ENCODE measurements around the gene CMSS1. TPM values are rescaled to one million over a fixed set of nuclear protein-coding genes. Genes with fewer than 3 reads are reported as not detected.

CMSS1 gene
- total RNA-seq, 1 experiment from 2014 or later = 70.6 TPM

- TF ChIP-seq, protein P1, sequence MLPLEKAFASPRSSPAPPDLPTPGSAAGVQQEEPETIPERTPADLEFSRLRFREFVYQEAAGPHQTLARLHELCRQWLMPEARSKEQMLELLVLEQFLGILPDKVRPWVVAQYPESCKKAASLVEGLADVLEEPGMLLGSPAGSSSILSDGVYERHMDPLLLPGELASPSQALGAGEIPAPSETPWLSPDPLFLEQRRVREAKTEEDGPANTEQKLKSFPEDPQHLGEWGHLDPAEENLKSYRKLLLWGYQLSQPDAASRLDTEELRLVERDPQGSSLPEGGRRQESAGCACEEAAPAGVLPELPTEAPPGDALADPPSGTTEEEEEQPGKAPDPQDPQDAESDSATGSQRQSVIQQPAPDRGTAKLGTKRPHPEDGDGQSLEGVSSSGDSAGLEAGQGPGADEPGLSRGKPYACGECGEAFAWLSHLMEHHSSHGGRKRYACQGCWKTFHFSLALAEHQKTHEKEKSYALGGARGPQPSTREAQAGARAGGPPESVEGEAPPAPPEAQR (CRISPR knock-in tag; IDR thresholded peaks at IDR 0.05) = no peak
- TF ChIP-seq FOXP4 (CRISPR knock-in tag; IDR thresholded peaks at IDR 0.05) = no peak
Measured at GRCh38 chr3:99823723-99824711, 6.4 kb downstream of the CMSS1 start (continued).

DNA sequence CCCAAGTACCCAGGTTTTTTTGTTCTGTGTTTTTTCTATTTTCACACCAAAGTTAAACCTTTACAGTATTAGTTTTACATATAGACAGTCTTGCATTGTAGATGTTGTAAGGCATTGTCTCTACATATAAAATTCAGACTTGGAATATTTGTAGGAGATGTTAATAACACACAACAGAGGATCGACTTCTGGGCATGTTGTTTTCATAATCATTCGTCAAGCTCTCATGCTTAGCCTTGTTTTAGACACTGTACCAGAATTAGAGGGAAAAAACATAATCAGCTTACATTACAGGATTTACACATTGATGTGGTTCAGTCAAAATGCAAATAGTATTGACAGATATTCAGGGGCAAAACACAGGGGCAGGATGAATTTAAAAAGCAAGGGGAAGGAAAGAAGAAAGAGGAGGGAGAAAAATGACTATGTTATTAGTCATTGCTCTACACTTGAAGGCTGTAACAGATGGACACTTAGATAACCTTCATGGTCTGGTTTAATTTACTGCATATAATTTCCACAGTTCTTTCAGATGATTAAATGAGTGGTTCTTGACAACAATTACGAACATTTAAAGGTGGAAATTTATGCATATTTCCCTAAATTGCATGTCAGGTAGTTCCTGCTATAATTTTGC is 7.5 kb downstream of the CMSS1 start:
- no peak for ATAC-seq
- no peaks in the 10 kb centered on the region for H3K27me3 Mint-ChIP-seq (ENCODE audit: low read depth)
- no peaks in the 10 kb centered on the region for H3K36me3 Mint-ChIP-seq
- H3K9me3 Mint-ChIP-seq = no peaks in the 10 kb centered on the region
- ChIA-PET POLR2A (no interaction called here), CTCF (no interaction called here)
- no peak overlapping the region for H3K4me3 Mint-ChIP-seq
- DNase-seq (ENCODE audit: low spot score) = no peak
- H3K4me1 Mint-ChIP-seq = peaks cover 11% of the 10 kb centered on the region
- peak overlapping the region; percentile 63; the same call in 1 of the 2 replicates for H3K27ac Mint-ChIP-seq
- TF ChIP-seq AR (CRISPR knock-in tag; IDR thresholded peaks at IDR 0.05) (no peak), SMAD3 (CRISPR knock-in tag; IDR thresholded peaks at IDR 0.05; ENCODE audit: borderline replicate concordance) (no peak)

DNA sequence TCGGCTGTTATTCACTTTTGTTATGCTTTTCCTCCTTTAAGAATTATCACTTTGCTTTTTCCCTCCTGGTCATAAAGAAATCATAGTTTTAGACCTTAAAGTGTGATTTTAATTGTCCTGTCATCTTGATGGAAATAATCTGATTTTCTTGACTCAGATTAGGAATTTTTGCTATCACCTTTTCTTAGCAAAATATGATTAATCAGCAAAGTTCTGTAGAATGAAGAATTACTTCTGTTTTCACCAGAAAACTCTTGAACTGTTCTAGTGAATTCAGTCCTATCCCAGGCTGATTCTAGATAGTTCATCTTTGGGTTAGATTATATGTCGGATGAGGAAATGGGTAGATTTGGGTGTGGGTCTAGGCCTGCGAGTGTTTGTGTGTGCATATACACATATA is 12.2 kb downstream of the CMSS1 start:
- Mint-ChIP-seq H3K36me3 (no peaks in the 10 kb centered on the region), H3K4me1 (peaks cover 10% of the 10 kb centered on the region), H3K27me3 (ENCODE audit: low read depth) (no peaks in the 10 kb centered on the region), H3K27ac (no peak overlapping the region), H3K4me3 (no peak overlapping the region), H3K9me3 (no peaks in the 10 kb centered on the region)
- ATAC-seq = no peak
- TF ChIP-seq ZNF138 (CRISPR knock-in tag; conservative IDR thresholded peaks at IDR 0.05) (no peak), ZNF263 (CRISPR knock-in tag; IDR thresholded peaks at IDR 0.05; ENCODE audit: low read depth) (no peak), JAZF1 (CRISPR knock-in tag; IDR thresholded peaks at IDR 0.05) (no peak), ETV6 (CRISPR knock-in tag; IDR thresholded peaks at IDR 0.05) (no peak), NFE2L1 (CRISPR knock-in tag; IDR thresholded peaks at IDR 0.05) (no peak), ZNF416 (CRISPR knock-in tag; IDR thresholded peaks at IDR 0.05) (no peak), ELF4 (CRISPR knock-in tag; IDR thresholded peaks at IDR 0.05; ENCODE audit: low read depth) (no peak), E2F4 (CRISPR knock-in tag; IDR thresholded peaks at IDR 0.05; ENCODE audit: borderline replicate concordance, low read depth) (no peak), SMAD3 (CRISPR knock-in tag; IDR thresholded peaks at IDR 0.05; ENCODE audit: borderline replicate concordance) (no peak), HMGA2 (CRISPR knock-in tag; IDR thresholded peaks at IDR 0.05) (no peak), ZNF425 (CRISPR knock-in tag; conservative IDR thresholded peaks at IDR 0.05) (no peak), ZNF219 (CRISPR knock-in tag; IDR thresholded peaks at IDR 0.05; ENCODE audit: borderline replicate concordance) (no peak)
- TF ChIP-seq, protein P2, sequence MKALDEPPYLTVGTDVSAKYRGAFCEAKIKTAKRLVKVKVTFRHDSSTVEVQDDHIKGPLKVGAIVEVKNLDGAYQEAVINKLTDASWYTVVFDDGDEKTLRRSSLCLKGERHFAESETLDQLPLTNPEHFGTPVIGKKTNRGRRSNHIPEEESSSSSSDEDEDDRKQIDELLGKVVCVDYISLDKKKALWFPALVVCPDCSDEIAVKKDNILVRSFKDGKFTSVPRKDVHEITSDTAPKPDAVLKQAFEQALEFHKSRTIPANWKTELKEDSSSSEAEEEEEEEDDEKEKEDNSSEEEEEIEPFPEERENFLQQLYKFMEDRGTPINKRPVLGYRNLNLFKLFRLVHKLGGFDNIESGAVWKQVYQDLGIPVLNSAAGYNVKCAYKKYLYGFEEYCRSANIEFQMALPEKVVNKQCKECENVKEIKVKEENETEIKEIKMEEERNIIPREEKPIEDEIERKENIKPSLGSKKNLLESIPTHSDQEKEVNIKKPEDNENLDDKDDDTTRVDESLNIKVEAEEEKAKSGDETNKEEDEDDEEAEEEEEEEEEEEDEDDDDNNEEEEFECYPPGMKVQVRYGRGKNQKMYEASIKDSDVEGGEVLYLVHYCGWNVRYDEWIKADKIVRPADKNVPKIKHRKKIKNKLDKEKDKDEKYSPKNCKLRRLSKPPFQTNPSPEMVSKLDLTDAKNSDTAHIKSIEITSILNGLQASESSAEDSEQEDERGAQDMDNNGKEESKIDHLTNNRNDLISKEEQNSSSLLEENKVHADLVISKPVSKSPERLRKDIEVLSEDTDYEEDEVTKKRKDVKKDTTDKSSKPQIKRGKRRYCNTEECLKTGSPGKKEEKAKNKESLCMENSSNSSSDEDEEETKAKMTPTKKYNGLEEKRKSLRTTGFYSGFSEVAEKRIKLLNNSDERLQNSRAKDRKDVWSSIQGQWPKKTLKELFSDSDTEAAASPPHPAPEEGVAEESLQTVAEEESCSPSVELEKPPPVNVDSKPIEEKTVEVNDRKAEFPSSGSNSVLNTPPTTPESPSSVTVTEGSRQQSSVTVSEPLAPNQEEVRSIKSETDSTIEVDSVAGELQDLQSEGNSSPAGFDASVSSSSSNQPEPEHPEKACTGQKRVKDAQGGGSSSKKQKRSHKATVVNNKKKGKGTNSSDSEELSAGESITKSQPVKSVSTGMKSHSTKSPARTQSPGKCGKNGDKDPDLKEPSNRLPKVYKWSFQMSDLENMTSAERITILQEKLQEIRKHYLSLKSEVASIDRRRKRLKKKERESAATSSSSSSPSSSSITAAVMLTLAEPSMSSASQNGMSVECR (CRISPR knock-in tag; IDR thresholded peaks at IDR 0.05; ENCODE audit: borderline replicate concordance) = no peak
- POLR2A ChIA-PET = no interaction called here
- CTCF ChIA-PET = interaction anchor here (2.6 kb wide), 1 partner anchor 14 kb away, joined by 9 read pairs; no protein-coding TSS in a partner anchor
- DNase-seq (ENCODE audit: low spot score) = no peak
